ENCODE results near the gene CYB5A.
A peak's percentile ranks its signal among the peaks of the same experiment; 100 is the strongest.

CYB5A gene

DNA sequence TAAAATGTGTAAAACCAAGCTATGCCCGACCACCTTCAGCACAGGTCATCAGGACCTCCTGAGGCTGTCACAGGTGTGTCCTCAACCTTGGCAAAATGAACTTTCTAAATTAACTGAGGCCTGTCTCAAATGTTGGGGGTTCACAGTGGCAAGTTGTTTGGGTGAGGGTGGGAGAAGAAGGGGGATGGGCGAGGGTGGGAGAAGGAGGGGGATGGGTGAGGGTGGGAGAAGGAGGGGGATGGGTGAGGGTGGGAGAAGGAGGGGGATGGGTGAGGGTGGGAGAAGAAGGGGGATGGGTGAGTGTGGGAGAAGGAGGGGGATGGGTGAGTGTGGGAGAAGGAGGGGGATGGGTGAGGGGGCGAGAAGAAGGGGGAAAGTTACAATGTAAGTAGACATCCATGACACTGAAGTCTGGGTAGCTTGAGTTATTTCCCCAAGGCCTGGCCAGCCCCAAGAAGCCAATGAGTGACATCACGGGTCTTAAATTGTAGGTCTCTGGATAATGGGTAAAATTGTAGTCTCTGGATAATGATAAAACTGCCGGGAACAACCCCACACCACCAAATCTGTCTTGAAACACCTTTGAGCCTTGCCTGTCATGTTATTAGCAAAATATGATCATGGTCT lies 87.1 kb downstream of the CYB5A start:
- peak; percentile 14 for DNase-seq (ENCODE audit: low read depth)

GRCh38 chr18:74203811-74204210 lies 88.0 kb downstream of the CYB5A start:
- DNase-seq (ENCODE audit: low read depth), result no peak

Data from ELR (cell line).